HG02642 (cell line): ENCODE measurements around the gene PDS5B.

Experiments
- ATAC-seq: cut with Tn5 transposase; IDR thresholded peaks from one replicate; pipeline ENCODE4 v1.9.1; 2021; ENCODE audit warnings: mild to moderate bottlenecking; ENCODE audit not compliant: unreplicated experiment, poor library complexity

PDS5B gene

DNA sequence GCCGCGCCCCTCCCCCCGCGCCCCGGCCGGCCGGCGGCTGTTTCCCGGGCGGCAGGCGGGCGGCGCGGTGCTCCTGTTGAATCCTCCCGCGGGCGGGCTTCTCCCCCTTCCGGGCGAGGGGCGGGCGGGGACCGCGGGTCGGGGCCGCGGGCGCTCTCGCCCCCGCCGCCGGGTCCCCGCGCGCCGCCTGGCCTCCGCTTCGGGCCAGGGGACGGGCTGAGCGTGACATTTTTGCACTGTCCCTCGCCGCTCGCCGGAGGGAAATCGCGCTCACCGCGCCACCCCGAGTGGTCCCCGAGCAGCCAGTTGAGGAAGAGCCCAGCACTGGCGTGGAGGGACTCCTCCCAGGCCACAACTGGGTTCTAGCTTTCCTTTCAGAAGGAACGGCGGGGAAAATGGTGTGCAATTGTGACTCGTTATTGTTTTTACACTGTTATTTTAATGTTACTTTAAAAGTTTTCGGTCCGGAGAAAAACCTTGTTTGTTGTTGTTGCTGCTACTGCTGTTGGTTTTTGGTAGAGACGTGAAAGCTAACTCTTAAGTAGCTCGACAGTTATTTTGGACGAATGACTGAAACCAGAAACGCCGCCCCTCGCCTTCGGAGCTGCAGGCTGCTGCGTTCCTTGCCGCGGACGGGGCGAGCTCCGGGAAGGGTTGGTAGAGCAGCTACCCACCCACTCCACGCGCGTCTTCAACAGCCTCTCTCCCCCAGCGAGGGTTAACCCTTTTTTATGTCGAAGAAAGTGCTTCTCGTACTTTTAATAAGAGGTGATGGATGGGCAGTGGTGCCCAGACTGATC is 959 bp downstream of the PDS5B start:
- peak; percentile 36 for ATAC-seq

DNA sequence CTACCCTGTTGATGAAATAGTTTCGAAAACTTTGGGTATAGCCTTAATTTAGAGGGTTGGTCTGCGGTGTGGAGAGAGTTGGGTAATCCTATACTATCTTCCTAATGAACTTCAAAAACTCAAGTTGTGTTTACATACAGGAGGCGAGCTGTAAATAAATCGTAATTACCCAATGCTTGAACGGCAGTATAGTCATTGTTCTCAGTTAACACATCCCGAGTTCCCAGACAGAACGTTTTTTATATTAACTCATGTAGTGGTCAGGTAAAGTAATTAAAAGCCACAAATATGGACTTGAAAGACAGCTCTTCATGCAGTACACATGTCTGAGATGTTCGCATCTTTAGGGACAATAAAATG is 1.5 kb downstream of the PDS5B start:
- no peak for ATAC-seq

- ATAC-seq: no peak
Observed at GRCh38 chr13:32588736-32589135, 2.5 kb downstream of the PDS5B start.

GRCh38 chr13:32589471-32589870 is 3.2 kb downstream of the PDS5B start:
- ATAC-seq: no peak

- no peak for ATAC-seq
Observed at GRCh38 chr13:32590266-32590665, 4.0 kb downstream of the PDS5B start.

GRCh38 chr13:32592082-32592481 is 5.8 kb downstream of the PDS5B start:
- ATAC-seq: no peak

DNA sequence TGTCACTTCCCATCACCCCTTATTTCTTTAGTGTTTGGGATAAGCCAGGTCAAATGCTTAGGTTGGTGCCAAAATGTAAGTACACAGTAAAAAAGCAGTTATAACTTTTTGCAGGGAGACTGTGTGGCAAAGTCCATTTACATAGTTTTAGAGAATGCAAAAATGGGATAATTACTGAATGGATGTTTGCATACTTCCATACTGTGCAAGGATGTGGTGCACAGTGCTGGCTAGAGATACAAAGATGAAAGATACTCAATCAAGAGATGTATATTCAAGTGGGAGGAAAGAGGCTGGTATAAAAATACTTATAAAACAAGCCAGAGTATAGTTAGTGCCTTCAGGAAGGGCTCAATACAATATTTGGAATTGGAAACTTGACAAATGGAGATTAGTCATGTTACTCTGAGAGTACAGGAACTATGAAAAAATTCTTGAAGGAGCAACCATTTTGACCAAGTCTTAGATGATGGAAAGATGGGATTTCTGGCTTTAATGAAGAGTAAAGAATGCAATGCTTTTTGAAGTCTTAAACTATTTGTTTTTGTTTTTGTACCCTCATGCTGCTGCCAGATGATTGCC is 8.0 kb downstream of the PDS5B start:
- no peak for ATAC-seq

DNA sequence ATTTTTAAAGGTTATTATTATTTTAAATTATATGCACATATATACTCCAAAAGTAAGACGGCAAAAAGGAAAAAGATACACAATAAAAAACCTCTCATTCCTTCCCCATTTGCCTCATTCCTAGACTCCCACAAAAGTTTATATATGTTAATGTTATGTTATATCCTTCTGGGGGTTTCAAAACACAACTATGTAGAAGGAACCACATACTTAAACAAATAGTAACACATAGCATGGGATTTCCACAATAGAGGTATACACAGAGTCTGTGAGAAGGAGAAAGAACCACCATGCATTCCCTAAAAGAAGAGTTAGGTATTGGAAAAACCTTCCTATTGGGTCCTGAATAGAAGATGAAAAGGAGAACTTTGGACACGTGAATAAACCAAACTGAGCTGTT is 9.1 kb downstream of the PDS5B start:
- ATAC-seq: no peak

- ATAC-seq: no peak
Observed at GRCh38 chr13:32600890-32601289, 14.6 kb downstream of the PDS5B start.

DNA sequence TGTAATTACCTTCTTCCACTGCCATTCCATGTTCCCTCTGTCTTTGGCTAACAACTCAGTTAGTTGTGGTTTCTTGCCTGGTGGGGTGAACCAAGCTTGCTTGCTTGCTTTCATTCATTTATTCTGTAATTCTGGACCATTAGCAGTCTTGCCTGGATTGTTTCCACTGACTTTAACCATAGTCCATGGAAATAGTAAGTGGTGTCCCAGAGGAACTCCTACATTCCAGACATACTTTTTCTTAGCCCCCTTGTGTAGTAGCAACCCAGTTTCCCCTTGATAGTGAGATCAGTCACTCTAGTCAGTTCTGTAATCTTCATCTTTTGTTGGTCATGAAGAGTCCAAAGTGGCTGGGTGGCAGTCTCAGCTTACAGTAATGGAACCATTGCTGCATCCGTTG is 23.2 kb downstream of the PDS5B start:
- ATAC-seq: no peak

DNA sequence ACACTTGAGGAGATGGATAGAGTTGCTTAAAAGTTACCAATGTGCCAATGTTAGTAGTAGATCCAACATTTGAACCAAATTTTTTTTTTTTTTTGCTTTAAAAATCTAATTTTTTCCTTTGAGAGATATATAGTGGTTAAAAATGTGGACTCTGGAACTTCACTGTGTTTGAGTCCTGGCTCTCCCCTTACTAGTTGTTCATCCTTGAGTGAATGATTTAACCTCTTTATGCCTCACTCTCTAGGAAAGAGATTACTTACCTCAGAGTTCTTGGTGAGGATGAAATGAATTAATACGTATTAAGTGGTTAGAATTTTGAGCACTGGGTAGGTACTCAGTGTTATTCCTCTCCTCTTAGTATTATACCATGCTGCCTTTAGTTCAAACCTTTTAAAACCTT is 24.3 kb downstream of the PDS5B start:
- ATAC-seq: no peak

- ATAC-seq: no peak
Observed at GRCh38 chr13:32610977-32611376, 24.7 kb downstream of the PDS5B start.

GRCh38 chr13:32616883-32617511 is 30.7 kb downstream of the PDS5B start:
- ATAC-seq: no peak

DNA sequence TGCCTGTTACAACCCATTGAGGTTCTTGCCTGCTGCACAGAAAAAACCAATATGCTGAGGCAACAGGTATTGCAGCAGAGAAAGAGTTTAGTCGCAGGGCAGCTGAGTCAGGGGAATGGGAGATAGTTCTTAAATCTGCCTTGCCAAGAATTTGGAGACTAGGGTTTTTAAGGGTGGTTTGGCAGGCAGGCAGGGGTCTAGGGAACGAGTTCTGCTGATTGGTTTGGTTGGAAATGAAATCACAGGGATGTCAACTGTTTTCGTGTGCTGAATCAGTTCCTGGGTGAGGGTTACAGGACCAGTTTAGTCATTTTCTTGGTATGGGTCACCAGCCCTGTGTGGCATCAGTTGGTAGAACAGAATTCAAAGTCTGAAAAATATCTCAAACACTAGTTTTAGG is 36.6 kb downstream of the PDS5B start:
- no peak for ATAC-seq

DNA sequence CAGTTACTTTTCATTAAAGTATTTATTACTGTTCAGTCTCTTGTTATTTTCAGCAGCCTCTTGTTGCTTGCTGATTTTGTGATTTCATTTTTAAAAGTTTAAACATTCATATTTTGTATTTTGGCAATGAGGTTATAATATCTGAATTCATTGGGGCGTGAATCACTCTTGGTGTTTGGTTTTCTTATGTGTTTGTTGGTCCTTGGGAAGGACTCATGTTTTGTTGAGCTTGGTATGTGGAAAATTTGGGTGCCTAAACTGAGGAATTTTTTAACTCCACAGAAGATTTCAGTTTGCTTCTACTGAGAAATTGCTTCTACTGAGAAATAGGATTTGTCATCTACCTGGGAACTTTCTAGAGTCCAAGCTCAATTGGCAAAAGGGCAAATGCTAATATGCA is 38.2 kb downstream of the PDS5B start:
- ATAC-seq: no peak

GRCh38 chr13:32627793-32628192 is 41.5 kb downstream of the PDS5B start:
- no peak for ATAC-seq

- ATAC-seq: no peak
Observed at GRCh38 chr13:32629313-32629712, 43.1 kb downstream of the PDS5B start.

DNA sequence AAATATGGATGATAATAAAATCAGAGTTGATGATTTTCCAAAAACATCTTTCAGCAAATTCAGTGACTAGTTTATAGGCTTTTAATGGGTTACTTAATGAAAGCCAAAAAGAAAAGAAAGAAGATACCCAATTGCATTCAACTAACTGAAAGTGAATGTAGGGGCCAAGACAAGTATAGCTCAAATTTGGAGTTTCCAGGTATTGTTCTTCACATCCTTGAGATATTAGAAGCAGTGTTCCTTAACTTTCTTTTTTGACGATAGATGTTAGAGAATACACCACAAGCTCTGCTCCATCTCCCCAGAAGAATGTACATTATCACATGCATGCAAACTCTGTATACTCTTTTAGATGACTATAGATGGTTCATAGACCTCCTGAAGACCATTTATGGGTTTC is 43.6 kb downstream of the PDS5B start:
- no peak for ATAC-seq

DNA sequence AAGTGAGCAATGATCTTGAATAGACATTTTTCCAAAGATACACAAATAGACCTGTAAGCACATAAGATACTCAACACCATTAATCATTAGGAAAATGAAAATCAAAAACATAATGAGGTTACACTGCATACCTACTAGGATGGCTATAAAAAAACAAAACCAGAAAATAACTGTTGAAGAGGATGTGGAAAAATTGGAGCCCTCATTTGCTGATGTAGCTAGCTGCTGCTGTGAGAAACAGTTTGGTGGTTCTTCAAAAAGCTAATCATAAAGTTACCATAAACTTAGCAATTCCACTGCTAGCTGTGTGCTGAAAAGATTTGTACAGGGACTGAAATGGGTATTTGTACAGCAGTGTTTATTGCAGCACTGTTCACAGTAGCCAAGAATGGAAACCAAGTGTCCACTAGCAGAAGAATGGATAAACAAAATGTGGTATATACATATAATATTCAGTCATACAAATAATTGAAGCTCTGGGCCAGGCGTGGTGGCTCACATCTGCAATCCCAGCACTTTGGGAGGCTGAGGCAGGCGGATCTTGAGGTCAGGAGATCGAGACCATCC is 46.2 kb downstream of the PDS5B start:
- no peak for ATAC-seq

- ATAC-seq: no peak
Observed at GRCh38 chr13:32636711-32637110, 50.5 kb downstream of the PDS5B start.

DNA sequence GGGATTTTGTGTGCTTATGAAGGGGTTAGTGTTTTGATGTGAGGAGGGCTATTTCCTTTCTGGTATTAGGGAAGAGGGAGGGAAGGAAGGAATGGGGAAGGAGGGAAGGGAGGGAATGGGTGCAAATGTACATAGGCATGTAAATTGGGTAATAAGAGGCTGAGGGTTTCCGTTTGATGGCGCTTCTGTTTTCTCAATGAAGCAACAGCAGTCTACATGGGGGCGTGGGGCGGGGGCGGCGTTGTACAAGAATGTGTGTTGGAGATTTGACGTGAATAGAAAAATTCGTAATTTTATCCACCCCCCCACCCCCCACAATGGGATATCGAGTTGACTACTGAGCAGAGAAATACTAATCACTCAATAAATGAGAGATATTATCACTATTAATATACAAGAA is 52.5 kb downstream of the PDS5B start:
- no peak for ATAC-seq
